PC-3 (cell line): Measurements from ENCODE around the gene ZNF19. TPM values are rescaled to one million over a fixed set of nuclear protein-coding genes. Genes with fewer than 3 reads are reported as not detected.

Experiments used
- ATAC-seq: fragments of 200-7000 bp; cut with Tn5 transposase; 2 replicates; pipeline ENCODE4 v1.9.1; 2020; ENCODE audit warnings: mild to moderate bottlenecking, moderate library complexity
- BruUV-seq: library from RNA; stranded (reverse); fragments of 400-500 nt; replicated peaks from 2 replicates; lab custom pipeline; 2021; lab: Mats Ljungman, UMichigan
- CTCF ChIA-PET: fragments of 300-600 bp; sonication (Branson Sonifier 250); formaldehyde crosslinking; loops from one replicate; lab custom pipeline; 2022; ENCODE audit warnings: antibody characterized with exemption; lab: Charles Lee
- POLR2A ChIA-PET: fragments of 300-600 bp; sonication (Branson Sonifier 250); formaldehyde crosslinking; loops from one replicate; lab custom pipeline; 2022; ENCODE audit warnings: antibody characterized with exemption; ENCODE audit not compliant: unreplicated experiment; lab: Charles Lee
- DNase-seq: peaks from one replicate; pipeline ENCODE4 v3.0.0-alpha.2; 2015
- H2AFZ ChIP-seq: fragments of 300-600 bp; sonication (generic); 2 replicates; pipeline ENCODE4 v1.6.0; 2016; ENCODE audit warnings: antibody characterized with exemption, low read length
- H3F3A ChIP-seq: fragments of 300-600 bp; sonication (generic); one replicate; pipeline ENCODE4 v1.6.0; 2017; ENCODE audit warnings: antibody characterized with exemption, low read length, control low read depth, mild to moderate bottlenecking; ENCODE audit not compliant: unreplicated experiment
- H3K27ac ChIP-seq: fragments of 300-600 bp; sonication (generic); 2 replicates; pipeline ENCODE4 v1.5.1; 2016; ENCODE audit warnings: mild to moderate bottlenecking, low read length
- H3K27me3 ChIP-seq: fragments of 300-600 bp; sonication (generic); 2 replicates; pipeline ENCODE4 v1.6.1; 2016; ENCODE audit warnings: low read length, mixed read lengths
- H3K36me3 ChIP-seq: fragments of 300-600 bp; sonication (generic); 2 replicates; pipeline ENCODE4 v1.6.1; 2016; ENCODE audit warnings: low read depth, mixed run types, low read length, mixed read lengths
- H3K4me1 ChIP-seq: fragments of 300-600 bp; sonication (generic); 2 replicates; pipeline ENCODE4 v1.5.1; 2016; ENCODE audit warnings: low read length; ENCODE audit not compliant: insufficient read depth
- H3K4me2 ChIP-seq: fragments of 300-600 bp; sonication (generic); 2 replicates; pipeline ENCODE4 v1.6.0; 2016; ENCODE audit warnings: low read length
- H3K4me3 ChIP-seq: fragments of 300-600 bp; sonication (generic); 2 replicates; pipeline ENCODE4 v1.5.1; 2016; ENCODE audit warnings: mild to moderate bottlenecking, low read length, mixed read lengths
- H3K79me2 ChIP-seq: fragments of 300-600 bp; sonication (generic); 2 replicates; pipeline ENCODE4 v1.6.1; 2017; ENCODE audit warnings: low read length, mixed read lengths
- H3K9ac ChIP-seq: fragments of 300-600 bp; sonication (generic); 2 replicates; pipeline ENCODE4 v1.6.0; 2016; ENCODE audit warnings: mild to moderate bottlenecking, low read length
- H3K9me2 ChIP-seq: fragments of 300-600 bp; sonication (generic); replicated peaks from 2 replicates; pipeline ENCODE4 v1.6.1; 2016; ENCODE audit warnings: mixed run types, low read length, mixed read lengths
- H3K9me3 ChIP-seq: fragments of 300-600 bp; sonication (generic); 2 replicates; pipeline ENCODE4 v1.6.1; 2016; ENCODE audit warnings: low read length, mixed read lengths
- H4K20me1 ChIP-seq: fragments of 300-600 bp; sonication (generic); 2 replicates; pipeline ENCODE4 v1.6.1; 2016; ENCODE audit warnings: low read length, mixed read lengths
- EZH2 ChIP-seq: fragments of 300-600 bp; sonication (generic); IDR thresholded peaks from one replicate; pipeline ENCODE4 v1.6.1; 2017; ENCODE audit warnings: antibody characterized with exemption, mild to moderate bottlenecking, low read length; ENCODE audit not compliant: unreplicated experiment
- EZH2phosphoT487 ChIP-seq: fragments of 300-600 bp; sonication (generic); IDR thresholded peaks from 2 replicates; pipeline ENCODE4 v1.6.1; 2018; ENCODE audit warnings: mild to moderate bottlenecking, antibody characterized with exemption, low read length, borderline replicate concordance
- intact Hi-C: fragments of 100-400 bp; cut with micrococcal nuclease; formaldehyde crosslinking; loops from 2 replicates; pipeline ENCODE4 v1.9.0; 2023
- total RNA-seq: library from RNA; depleted of rRNA; stranded (reverse); fragments of >200 nt; gene quantifications from 2 replicates; pipeline ENCODE4 v1.2.3, GENCODE V29; 2014
- TF ChIP-seq, protein P1 (sequence below): fragments of 300-600 bp; sonication (generic); conservative IDR thresholded peaks from 2 replicates; pipeline ENCODE4 v1.5.1; 2017; ENCODE audit warnings: antibody characterized with exemption, low read depth, mild to moderate bottlenecking, low read length

The ZNF19 gene
- total RNA-seq, 1 experiment from 2014 or later: 1.5 TPM

GRCh38 chr16:71426069-71426879 lies 62.9 kb downstream of the ZNF19 start:
- ChIA-PET CTCF (no interaction called here), POLR2A (no interaction called here)
- no TSS peak for BruUV-seq
- no peak overlapping the region for H3K4me3 ChIP-seq
- no peaks in the 10 kb centered on the region for H3K36me3 ChIP-seq
- H3F3A ChIP-seq: no peaks in the 10 kb centered on the region
- H4K20me1 ChIP-seq: no peaks in the 10 kb centered on the region
- no peak overlapping the region for H3K9ac ChIP-seq
- no peak overlapping the region for H3K4me2 ChIP-seq
- no peak overlapping the region for H3K27ac ChIP-seq
- TF ChIP-seq, protein P1, sequence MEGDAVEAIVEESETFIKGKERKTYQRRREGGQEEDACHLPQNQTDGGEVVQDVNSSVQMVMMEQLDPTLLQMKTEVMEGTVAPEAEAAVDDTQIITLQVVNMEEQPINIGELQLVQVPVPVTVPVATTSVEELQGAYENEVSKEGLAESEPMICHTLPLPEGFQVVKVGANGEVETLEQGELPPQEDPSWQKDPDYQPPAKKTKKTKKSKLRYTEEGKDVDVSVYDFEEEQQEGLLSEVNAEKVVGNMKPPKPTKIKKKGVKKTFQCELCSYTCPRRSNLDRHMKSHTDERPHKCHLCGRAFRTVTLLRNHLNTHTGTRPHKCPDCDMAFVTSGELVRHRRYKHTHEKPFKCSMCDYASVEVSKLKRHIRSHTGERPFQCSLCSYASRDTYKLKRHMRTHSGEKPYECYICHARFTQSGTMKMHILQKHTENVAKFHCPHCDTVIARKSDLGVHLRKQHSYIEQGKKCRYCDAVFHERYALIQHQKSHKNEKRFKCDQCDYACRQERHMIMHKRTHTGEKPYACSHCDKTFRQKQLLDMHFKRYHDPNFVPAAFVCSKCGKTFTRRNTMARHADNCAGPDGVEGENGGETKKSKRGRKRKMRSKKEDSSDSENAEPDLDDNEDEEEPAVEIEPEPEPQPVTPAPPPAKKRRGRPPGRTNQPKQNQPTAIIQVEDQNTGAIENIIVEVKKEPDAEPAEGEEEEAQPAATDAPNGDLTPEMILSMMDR: no peak
- no peak for ATAC-seq
- no peak for DNase-seq
- H3K79me2 ChIP-seq: no peaks in the 10 kb centered on the region
- no peaks in the 10 kb centered on the region for H3K9me2 ChIP-seq
- peaks cover 10% of the 10 kb centered on the region for H3K27me3 ChIP-seq
- intact Hi-C loops: no loop called here
- H3K9me3 ChIP-seq: no peaks in the 10 kb centered on the region
- no peaks in the 10 kb centered on the region for H3K4me1 ChIP-seq
- no peak overlapping the region for H2AFZ ChIP-seq

DNA sequence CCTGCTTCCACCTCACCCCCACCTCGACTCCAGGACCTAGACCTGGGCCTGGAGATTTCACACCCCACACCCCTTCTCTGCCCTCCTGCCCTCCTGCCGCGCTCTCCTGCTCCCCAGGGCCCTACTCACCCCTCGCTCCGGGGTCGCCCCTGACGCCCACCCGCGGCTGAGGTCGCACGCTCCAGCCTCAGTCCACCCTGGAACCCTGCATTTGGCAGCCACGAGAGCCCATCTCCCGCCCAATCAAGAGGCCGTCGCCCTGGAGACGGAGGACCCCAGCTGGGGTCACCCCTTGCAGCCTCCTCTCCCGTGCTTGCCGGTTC lies 63.4 kb downstream of the ZNF19 start:
- Histone ChIP-seq H3K27ac (no peak overlapping the region), H3F3A (no peaks in the 10 kb centered on the region), H3K4me2 (no peak overlapping the region), H2AFZ (no peak overlapping the region), H3K79me2 (no peaks in the 10 kb centered on the region), H3K27me3 (peaks cover 10% of the 10 kb centered on the region), H4K20me1 (no peaks in the 10 kb centered on the region), H3K36me3 (no peaks in the 10 kb centered on the region), H3K4me1 (no peaks in the 10 kb centered on the region), H3K9me2 (no peaks in the 10 kb centered on the region), H3K9me3 (no peaks in the 10 kb centered on the region), H3K4me3 (no peak overlapping the region), H3K9ac (no peak overlapping the region)
- no TSS peak for BruUV-seq
- POLR2A ChIA-PET: no interaction called here
- TF ChIP-seq, protein P1: no peak
- no peak for TF ChIP-seq EZH2
- no peak for TF ChIP-seq EZH2phosphoT487
- DNase-seq (no peak), ATAC-seq (no peak)
- CTCF ChIA-PET: no interaction called here
- intact Hi-C loops: no loop called here

DNA sequence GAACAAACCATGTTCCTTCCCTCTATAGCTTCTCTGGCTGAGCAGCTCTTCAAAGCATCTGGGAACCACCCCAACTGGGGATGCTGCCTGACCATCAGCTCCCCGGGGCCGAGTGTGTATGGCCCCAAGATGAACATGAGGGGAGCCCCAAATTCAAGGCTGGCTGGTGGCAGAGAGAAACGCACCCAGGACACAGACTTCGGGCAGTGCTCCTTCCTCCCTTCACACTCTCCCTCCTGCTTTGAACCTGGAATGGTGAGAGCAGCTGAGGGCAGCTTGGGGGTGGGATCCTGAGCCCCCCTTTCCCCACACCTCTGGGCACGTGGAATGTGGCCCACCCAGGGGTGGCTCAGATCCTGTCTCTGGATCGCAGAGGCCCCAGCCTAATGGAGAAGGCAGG lies 64.5 kb downstream of the ZNF19 start:
- no peak for DNase-seq
- CTCF ChIA-PET: no interaction called here
- H3K27me3 ChIP-seq: peaks cover 10% of the 10 kb centered on the region
- no peak overlapping the region for H2AFZ ChIP-seq
- H3F3A ChIP-seq: no peaks in the 10 kb centered on the region
- H3K79me2 ChIP-seq: no peaks in the 10 kb centered on the region
- no peaks in the 10 kb centered on the region for H3K4me1 ChIP-seq
- ATAC-seq: no peak
- no peak overlapping the region for H3K9ac ChIP-seq
- no TSS peak for BruUV-seq
- no peak overlapping the region for H3K27ac ChIP-seq
- intact Hi-C loops: no loop called here
- POLR2A ChIA-PET: no interaction called here
- no peak overlapping the region for H3K4me2 ChIP-seq
- no peaks in the 10 kb centered on the region for H3K36me3 ChIP-seq
- no peak overlapping the region for H3K4me3 ChIP-seq
- H4K20me1 ChIP-seq: no peaks in the 10 kb centered on the region
- H3K9me2 ChIP-seq: no peaks in the 10 kb centered on the region
- no peaks in the 10 kb centered on the region for H3K9me3 ChIP-seq
- no peak for TF ChIP-seq EZH2phosphoT487
- TF ChIP-seq, protein P1: no peak
- no peak for TF ChIP-seq EZH2
